ENCODE measurements around the gene ATXN1.

Gene ATXN1

DNA sequence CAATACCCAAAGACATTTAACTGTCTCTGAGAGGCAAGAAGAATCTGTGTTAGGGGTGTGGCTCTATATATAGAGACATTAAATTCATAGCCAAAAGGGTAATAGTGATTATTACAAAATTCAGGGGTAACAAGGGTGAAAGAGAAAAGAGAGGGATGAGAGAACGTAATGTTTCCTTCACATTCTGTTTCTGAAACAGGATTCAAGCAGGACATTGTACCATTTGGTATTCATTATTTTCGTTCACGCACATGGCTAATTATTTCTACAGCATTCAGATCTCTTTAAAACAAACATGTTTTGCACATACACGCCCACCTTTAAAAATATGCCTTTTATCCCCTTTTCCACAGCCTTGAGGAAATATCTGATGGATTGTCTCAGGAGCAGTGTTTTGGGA is 400.1 kb downstream of the ATXN1 start:
- DNase-seq (ENCODE audit: low read depth in 2 of 2): no peak

- no peak for DNase-seq (ENCODE audit: low read depth in 2 of 2)
Observed at GRCh38 chr6:16360365-16360764, 400.9 kb downstream of the ATXN1 start.

GRCh38 chr6:16359563-16359962 is 401.7 kb downstream of the ATXN1 start:
- DNase-seq (ENCODE audit: low read depth in 2 of 2): no peak

- no peak for DNase-seq (ENCODE audit: low read depth in 2 of 2)
Observed at GRCh38 chr6:16358531-16359138, 402.6 kb downstream of the ATXN1 start.

DNA sequence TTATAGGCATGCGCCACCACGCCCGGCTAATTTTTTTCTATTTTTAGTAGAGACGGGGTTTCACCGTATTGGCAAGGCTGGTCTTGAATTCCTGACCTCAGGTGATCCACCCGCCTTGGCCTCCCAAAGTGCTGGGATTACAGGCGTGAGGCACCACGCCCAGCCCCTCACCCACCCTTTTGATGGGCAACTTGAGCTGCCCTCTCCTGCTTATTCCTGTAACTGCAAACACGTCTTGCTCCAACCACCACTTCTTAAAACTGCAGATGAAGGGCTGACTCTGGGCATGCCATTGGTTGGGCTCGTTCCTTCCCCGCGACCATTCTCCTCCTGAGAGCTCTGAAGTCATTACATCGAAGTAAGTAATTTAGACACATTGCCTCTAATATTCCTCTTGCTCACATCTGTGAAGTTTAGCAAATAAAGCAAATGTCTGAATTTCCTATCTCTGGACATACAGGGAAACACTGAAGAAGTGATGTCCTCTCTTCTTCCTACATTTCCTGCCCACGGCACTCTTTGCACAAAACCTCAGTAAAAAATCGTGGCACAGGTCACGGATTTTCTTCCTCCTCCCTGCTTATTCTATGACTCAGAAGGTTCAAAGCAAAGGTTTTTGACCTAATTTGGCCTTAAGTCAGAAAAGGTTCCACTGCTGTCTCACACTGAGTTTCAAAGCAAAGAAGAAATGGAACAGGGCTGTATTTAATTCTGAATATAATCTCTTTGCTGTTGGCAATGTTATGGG is 405.4 kb downstream of the ATXN1 start:
- no peak for DNase-seq (ENCODE audit: low read depth in 2 of 2)

GRCh38 chr6:16355238-16355637 is 406.0 kb downstream of the ATXN1 start:
- DNase-seq (ENCODE audit: low read depth in 2 of 2): no peak

- DNase-seq (ENCODE audit: low read depth in 2 of 2): no peak
Observed at GRCh38 chr6:16354692-16355091, 406.6 kb downstream of the ATXN1 start.

DNA sequence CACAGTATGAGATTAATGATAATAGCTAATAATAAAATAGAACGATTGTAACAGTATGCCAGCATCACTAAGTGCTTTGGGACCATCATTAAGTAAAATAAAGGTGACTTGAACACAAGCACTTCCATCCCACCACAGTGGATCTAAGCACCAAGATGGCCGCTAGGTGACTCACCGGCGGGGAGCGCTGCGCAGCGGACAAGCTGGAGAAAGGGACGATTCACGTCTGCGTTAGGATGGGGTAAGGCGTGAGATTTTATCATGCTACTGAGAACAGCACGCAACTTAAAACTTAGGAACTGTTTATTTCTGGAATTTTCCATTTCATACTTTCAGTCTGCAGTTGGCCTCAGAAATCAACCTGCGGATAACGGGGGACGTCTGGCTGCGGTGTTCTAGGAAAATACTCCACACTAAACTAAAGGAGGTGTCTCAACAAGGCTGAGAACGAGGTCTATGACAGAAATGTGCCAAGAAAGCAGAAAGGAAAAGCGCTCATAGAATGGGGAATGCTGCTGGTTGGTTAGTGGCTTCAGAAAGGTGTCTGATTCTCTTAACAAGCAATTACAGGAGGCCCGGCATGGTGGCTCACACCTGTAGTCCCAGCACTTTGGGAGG is 408.3 kb downstream of the ATXN1 start:
- no peak for DNase-seq (ENCODE audit: low read depth in 2 of 2)

DNA sequence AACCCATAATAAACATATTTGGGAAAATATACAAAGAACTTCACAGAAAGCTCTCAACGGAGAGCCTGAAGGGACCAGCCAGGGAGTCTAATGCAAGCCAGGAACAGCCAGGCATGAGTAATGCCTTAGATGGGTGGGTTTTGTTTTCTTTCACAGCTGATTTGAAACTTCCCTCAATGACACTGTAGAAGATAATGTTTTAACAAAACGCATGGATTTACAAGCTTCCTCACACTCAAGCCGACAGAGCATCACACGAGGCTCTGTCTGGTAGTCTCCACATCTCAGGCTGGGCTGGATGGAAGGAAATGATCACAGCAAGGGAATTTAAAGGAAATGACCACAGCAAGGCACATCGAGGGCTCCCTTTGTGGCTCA is 409.0 kb downstream of the ATXN1 start:
- no peak for DNase-seq (ENCODE audit: low read depth in 2 of 2)

DNA sequence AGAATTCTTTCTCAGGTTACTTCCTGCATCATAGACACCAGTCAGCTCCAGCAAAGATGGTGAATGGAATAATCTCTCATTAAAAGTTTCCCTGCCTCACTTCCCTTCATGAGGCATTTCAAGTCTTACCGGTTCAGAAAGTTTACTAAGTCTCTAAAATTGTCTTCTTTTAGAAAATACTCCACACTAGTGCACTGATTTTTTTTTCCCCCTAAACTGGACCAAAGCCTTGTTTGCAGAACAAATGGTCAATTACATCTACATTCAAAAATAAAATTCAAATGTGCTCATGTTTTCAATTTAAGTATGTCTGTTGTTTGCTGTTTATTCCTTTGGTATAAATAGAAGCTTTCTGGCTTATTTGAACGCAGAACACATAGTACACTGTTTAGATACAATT is 411.7 kb downstream of the ATXN1 start:
- DNase-seq (ENCODE audit: low read depth in 2 of 2): no peak

DNA sequence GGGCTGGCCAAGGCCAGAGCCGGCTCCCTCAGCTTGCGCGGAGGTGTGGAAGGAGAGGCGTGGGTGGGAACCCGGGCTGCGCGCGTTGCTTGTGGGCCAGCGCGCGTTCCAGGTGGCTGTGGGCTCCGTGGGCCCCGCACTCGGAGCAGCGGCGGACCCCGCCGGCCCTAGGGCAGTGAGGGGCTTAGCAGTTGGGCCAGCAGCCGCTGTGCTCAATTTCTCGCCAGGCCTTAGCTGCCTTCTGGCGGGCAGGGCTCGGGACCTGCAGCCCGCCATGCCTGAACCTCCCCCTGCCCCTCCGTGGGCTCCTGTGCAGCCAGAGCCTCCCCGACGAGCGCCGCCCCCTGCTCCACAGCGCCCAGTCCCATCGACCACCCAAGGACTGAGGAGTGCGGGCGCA is 414.4 kb downstream of the ATXN1 start:
- no peak for DNase-seq (ENCODE audit: low read depth in 2 of 2)

DNA sequence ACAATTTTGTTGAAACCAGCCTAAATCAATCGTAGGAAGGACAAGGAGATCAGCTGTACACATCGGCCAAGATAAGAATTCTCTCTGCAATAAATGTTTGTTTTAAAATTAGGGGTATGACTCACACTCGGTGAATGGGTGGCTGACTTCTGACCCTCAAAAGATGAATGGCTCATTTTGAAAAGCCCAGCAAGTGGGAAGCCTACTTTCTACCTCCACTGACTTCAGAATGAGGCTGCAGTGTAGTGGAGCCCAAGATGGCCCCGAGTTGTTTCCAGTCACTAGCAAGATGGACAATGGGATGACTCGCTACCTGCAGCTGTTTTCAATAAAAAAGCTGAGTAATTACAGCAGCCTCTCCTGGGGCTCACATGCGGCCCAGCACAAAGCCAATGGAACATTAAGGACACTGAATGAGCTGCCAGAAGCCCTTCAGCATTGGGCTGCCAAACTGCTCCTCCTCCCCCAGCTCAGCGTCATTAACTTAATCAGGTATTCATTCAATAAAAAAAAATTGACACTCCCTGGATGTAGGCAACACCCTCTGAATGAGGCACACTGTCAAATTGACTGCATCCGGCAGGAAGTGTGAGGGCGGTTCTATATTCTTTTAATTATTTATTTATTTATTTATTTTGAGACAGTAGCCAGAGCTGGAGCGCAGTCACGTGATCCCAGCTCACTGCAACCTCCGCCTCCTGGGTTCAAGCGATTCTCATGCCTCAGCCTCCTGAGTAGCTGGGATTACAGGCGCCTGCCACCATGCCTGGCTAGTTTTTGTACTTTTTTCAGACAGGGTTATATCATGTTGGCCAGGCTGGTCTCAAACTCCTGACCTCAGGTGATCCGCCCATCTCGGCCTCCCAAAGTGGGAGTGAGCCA is 415.6 kb downstream of the ATXN1 start:
- DNase-seq (ENCODE audit: low read depth in 2 of 2): no peak

GRCh38 chr6:16344756-16345155 is 416.5 kb downstream of the ATXN1 start:
- no peak for DNase-seq (ENCODE audit: low read depth in 2 of 2)

GRCh38 chr6:16343593-16343992 is 417.7 kb downstream of the ATXN1 start:
- no peak for DNase-seq (ENCODE audit: low read depth in 2 of 2)

DNA sequence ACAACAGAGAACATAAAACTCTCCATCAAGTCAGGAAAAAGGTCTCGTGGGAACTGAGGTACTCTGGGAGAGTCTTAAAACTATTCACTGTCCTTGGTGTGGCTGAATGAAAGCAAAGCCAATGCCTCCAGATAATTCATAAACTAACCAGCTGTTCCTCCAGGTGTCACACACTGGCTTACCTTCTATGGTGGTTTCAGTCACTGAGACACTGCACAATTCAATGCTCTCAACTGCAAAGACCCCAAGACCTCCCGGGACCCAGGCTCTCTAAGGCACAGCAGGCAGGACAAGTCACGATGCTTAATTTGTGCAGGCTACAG is 422.0 kb downstream of the ATXN1 start:
- no peak for DNase-seq (ENCODE audit: low read depth in 2 of 2)

GRCh38 chr6:16338577-16339264 is 422.5 kb downstream of the ATXN1 start:
- no peak for DNase-seq (ENCODE audit: low read depth in 2 of 2)

DNA sequence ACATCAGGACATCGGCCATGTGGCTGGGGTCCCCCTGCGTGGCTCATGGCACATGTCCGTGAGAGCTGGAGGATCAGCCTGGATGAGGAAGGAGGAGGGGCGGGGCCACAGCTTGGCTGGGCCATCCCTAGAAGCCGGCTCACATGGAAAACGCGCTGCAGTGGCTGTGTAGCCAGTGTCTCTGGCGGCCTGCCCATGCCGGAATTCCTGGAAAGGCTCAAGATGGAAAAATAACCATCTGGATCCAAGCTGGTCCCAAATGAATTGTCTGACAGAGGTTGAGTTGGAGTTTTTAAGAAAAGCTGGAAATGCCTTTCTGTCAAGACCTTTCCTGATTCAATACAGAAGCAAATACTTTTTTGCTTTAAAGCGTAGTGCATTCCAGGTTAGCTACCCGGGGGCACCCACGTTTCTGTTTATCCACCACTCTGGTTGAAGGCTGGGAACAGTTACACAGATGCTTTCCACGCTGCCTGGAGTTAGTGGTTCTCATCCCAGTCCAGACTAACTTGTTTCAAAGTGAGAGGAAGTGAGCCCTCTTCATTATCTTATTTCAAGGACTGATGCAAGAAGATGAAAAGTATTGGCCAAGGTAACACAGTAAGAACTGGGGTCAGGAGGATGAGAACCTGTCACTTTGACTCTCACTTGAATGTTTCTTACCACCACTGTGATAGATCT is 423.8 kb downstream of the ATXN1 start:
- no peak for DNase-seq (ENCODE audit: low read depth in 2 of 2)

DNA sequence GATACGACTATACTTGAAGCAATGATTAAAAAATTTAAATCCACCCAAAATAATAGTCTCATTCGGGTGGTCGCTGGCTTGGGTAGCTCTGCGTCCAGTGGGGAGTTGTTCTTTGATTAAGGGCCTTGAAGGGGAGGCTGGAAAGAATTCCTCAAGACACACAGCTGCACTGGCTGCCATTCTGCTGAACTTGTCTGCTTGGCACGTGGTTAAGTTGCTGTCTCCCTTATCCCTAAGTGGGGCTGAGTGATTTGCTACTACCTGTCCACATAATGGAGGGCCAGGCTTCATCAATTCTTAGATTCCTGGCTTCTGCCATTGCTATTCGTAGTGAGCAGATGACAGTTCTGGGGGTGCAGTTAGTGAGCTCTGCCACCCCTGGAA is 424.4 kb downstream of the ATXN1 start:
- no peak for DNase-seq (ENCODE audit: low read depth in 2 of 2)

- DNase-seq (ENCODE audit: low read depth in 2 of 2): no peak
Observed at GRCh38 chr6:16336056-16336818, 425.0 kb downstream of the ATXN1 start.

DNA sequence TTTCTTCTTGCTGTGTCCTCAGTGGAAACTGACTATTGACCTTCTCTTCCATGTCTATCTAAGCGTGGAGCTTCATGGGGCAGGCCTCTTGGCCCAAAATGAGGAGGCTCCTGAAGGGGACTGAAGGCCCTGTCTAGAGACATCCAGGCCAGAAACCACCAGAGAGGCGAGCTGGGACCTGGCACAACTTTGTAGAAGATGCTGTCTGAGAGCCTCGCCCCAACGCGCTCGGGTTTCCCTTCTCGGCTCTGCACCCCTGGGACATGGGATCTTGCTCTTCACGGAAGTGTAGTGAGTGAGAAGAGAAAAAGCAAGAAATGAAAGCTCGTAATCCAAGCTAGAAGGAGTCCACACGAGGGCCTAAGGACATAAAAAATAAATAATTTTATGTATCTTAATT is 426.1 kb downstream of the ATXN1 start:
- no peak for DNase-seq (ENCODE audit: low read depth in 2 of 2)

DNA sequence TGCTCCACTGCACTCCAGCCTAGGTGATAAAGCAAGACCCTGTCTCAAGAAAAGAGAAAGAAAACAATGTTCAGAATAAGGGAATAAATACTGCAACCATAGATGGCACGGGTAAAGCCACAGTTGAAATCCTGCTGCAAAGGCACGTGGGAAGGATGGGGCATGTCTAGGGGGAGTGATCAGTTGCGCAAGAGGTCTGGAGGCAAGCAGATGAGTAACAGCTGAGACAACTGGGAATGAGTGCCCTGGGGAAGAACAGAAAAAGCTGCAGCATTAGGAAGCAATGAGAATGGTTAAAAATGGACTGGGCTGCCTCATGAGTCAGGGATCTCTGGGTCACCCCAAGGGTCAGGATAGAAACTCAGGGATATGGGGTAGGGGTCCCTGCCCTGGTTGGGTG is 426.6 kb downstream of the ATXN1 start:
- DNase-seq (ENCODE audit: low read depth in 2 of 2): no peak
